B cell (primary cell): Measurements from ENCODE around the gene TCEAL9.
"Not testable (repeated sequence)": the region's sequence is repeated elsewhere in the genome, so short reads cannot be mapped to it uniquely, and the experiment has no call there.

Source experiments
- CTCF ChIP-seq: fragments of 200-600 bp; IDR thresholded peaks from one replicate; pipeline ENCODE4 v1.8.0; 2022; ENCODE audit warnings: antibody characterized with exemption, mild to moderate bottlenecking
- EZH2 ChIP-seq: IDR thresholded peaks from 2 replicates; pipeline ENCODE4 v1.6.1; 2012; ENCODE audit warnings: borderline replicate concordance, low read depth, mild to moderate bottlenecking, moderate library complexity, low read length; ENCODE audit not compliant: insufficient read depth, poor library complexity, severe bottlenecking

GRCh38 chrX:103359605-103360004 is 3.3 kb downstream of the TCEAL9 start:
- TF ChIP-seq EZH2, CTCF: not testable (repeated sequence)
